Heart left ventricle (tissue), 13 donors: ENCODE data around the gene DZIP1L.

Experiments used
- POLR2A ChIP-seq, 2 donors: fragments of 450-650 bp; IDR thresholded peaks; one replicate each; pipeline ENCODE4 v1.6.1; 2017; ENCODE audit warnings: antibody characterized with exemption in 2 of 2, mild to moderate bottlenecking in 2 of 2, moderate library complexity in 2 of 2
- TF ChIP-seq, protein P1 (sequence below), 12 donors: fragments of 200-600 bp; sonication (generic) in 4 of 12; IDR thresholded peaks; one replicate each; pipeline versions ENCODE4 v1.5.0 to v1.8.0; 2018 to 2022; ENCODE audit warnings: antibody characterized with exemption in 12 of 12, mild to moderate bottlenecking in 5 of 12
- donor health status: ischemic (EF 13 %, LVEDD 7.1; RV severe dilation, severe dysfunction).
- donor health status: DM: no; HTN: yes; CAD: no.
- donor health status: DM: no; HTN: no; CAD: no.
- donor health status: ischemic (EF 25% LVEDD 6.9; RV normal size, moderate dysfunction).
- donor health status: ischemic (EF 25% LVEDD 5.7; RV mildly dilated, moderate dysfunction).
- donor health status: ischemic (EF 35%, LVEDD 5.7; RV mildly dilated, moderate dysfunction).
- donor health status: nonischemic (EF 11% LVEDD 7.7; RV severe dilation, severe dysfunction).
- donor health status: DM: yes; HTN: yes; CAD: no.
- donor health status: PGD.
- donor health status: ischemic (EF 29% LVEDD 5.4; RV normal size, mild dysfunction).
- donor health status: nonischemic (EF 23%, LVEDD 6.1; RV moderate dilation, normal function).

DNA sequence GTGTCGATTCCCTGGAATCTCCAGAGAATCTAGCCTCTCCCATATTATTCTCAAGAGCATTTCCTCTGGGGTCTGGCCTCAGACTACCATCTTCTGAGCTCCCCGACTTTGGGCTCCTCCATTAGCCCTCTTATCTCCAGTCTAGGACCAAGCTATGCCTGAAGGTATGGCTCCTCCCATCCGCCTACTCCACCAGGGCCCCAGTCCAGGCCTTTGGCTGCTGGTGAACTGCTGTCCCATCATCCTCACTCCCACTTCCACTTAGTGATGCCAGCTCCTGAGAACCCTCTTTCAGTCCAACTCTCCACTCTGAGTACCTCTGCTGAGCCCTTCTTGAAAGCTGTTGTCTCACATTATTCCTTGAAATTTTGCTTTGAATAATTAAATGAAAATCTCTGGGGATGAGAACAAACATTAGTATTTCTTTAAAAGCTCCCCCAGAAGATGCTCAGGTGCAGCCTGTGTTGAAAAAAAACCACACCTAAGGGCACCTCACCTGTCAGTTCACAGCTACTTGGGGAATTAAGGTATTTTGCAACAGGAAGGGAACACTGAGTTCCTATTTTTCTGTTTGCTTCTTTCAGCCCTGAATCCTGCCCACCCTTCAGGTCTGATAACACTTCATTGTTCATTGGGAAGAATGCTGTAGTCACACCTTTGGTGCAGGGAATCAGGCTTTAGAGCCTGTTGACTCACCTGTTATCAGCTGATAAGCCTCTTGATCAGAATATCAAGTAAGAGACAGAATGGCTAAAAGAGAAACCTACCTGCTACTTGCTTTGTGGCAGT lies 95.9 kb downstream of the DZIP1L start:
- TF ChIP-seq, protein P1, sequence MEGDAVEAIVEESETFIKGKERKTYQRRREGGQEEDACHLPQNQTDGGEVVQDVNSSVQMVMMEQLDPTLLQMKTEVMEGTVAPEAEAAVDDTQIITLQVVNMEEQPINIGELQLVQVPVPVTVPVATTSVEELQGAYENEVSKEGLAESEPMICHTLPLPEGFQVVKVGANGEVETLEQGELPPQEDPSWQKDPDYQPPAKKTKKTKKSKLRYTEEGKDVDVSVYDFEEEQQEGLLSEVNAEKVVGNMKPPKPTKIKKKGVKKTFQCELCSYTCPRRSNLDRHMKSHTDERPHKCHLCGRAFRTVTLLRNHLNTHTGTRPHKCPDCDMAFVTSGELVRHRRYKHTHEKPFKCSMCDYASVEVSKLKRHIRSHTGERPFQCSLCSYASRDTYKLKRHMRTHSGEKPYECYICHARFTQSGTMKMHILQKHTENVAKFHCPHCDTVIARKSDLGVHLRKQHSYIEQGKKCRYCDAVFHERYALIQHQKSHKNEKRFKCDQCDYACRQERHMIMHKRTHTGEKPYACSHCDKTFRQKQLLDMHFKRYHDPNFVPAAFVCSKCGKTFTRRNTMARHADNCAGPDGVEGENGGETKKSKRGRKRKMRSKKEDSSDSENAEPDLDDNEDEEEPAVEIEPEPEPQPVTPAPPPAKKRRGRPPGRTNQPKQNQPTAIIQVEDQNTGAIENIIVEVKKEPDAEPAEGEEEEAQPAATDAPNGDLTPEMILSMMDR (IDR thresholded peaks at IDR 0.05), result no peak
- no peak for TF ChIP-seq POLR2A (IDR thresholded peaks at IDR 0.05)
